Ovary (tissue), 9 donors: ENCODE results near the gene FABP6. TPM values are rescaled to one million over a fixed set of nuclear protein-coding genes. Genes with fewer than 3 reads are reported as not detected.

ENCODE experiments used
- DNase-seq, 5 donors: peaks; one replicate each; pipeline ENCODE4 v3.0.0-alpha.2; 2019 to 2020
- H3K27ac ChIP-seq, 2 donors: fragments of 200-600 bp; one replicate each; pipeline versions ENCODE4 v1.5.1 to v1.8.0; 2019 to 2022
- H3K27me3 ChIP-seq: fragments of 200-600 bp; one replicate; pipeline ENCODE4 v1.8.0; 2022
- H3K36me3 ChIP-seq: fragments of 200-600 bp; sonication (generic); one replicate; pipeline ENCODE4 v1.5.1; 2019
- H3K4me1 ChIP-seq: one replicate; pipeline ENCODE4 v1.8.1; 2013; ENCODE audit warnings: mild to moderate bottlenecking, moderate library complexity; ENCODE audit not compliant: insufficient read depth
- H3K4me3 ChIP-seq: fragments of 200-600 bp; sonication (generic); one replicate; pipeline ENCODE4 v1.5.1; 2017
- H3K9me3 ChIP-seq, 2 donors: fragments of 200-600 bp in 1 of 2; sonication (generic) in 1 of 2; one replicate each; pipeline versions ENCODE4 v1.5.1 to v1.8.1; 2013 to 2019; ENCODE audit warnings: mild to moderate bottlenecking in 1 of 2, moderate library complexity in 1 of 2
- CTCF ChIP-seq, 3 donors: fragments of 450-650 bp in 2 of 3; fragments of 200-600 bp in 1 of 3; IDR thresholded peaks; one replicate each; pipeline versions ENCODE4 v1.5.1 to v1.8.0; 2016 to 2022; ENCODE audit warnings: antibody characterized with exemption in 3 of 3, mild to moderate bottlenecking in 1 of 3
- EP300 ChIP-seq: sonication (generic); formaldehyde crosslinking; IDR thresholded peaks from one replicate; pipeline ENCODE4 v1.6.1; 2017; ENCODE audit warnings: antibody characterized with exemption
- POLR2A ChIP-seq: fragments of 450-650 bp; IDR thresholded peaks from one replicate; pipeline ENCODE4 v1.6.1; 2017; ENCODE audit warnings: antibody characterized with exemption, mild to moderate bottlenecking, moderate library complexity
- WGBS, 3 donors: extraction: QIAGEN DNeasy Blood & Tissue Kit in 1 of 3; methylation state at CpG; one replicate each; pipeline versions ENCODE4 v1.1.5 to v1.1.7; 2013 to 2017; 5-methylcytosine and 5-hydroxymethylcytosine counted together
- intact Hi-C, 4 donors: fragments of 100-400 bp; cut with DNase I; formaldehyde crosslinking; loops; one replicate each; pipeline versions ENCODE4 v1.11.0 to v1.15.1; 2022 to 2023
- polyA plus RNA-seq, 2 donors: library from polyadenylated mRNA; stranded (reverse); fragments of 200-250 nt in 1 of 2; fragments of 350-450 nt in 1 of 2; fragmentation: Illumina TruSeq in 1 of 2; extraction: RNeasy Lipid Tissue Mini Kit (QIAGEN cat#74804) in 1 of 2; gene quantifications; one replicate each; pipeline ENCODE4 v1.2.3, GENCODE V29; 2013 to 2014
- total RNA-seq, 7 donors: library from RNA; depleted of rRNA in 2 of 7; stranded (reverse); fragments of >200 nt in 2 of 7; fragmentation: NEBNext Ultra II Directional in 3 of 7; extraction: Animal tissue kit (Norgen Biotek cat#: 25700) in 3 of 7; gene quantifications; one replicate each; pipeline versions ENCODE4 v1.1.0 to v1.2.4, GENCODE V29; 2016 to 2023
- donor health status: DM: no; HTN: no; CAD: no; lungs with moderate emphysema.
- donor health status: DM: no; HTN: no; CAD: no.
- donor health status: Bipolar disorder and iron deficiency.
- donor health status: DM: yes; HTN: yes; CAD: no.
- donor health status: DM: no; HTN: no; CAD: no.
- donor health status: DM: yes; HTN: yes; CAD: no.

The FABP6 gene
- total and polyA plus RNA-seq, 9 donors: 0.83 to 10.6 (median 2.8) TPM; not detected in 5

GRCh38 chr5:160259341-160259740 lies 30.0 kb downstream of the FABP6 start:
- Histone ChIP-seq H3K4me1 (peaks cover 16% of the 10 kb centered on the region), H3K27ac (no peak overlapping the region), H3K9me3 (no peaks in the 10 kb centered on the region), H3K4me3 (no peak overlapping the region), H3K36me3 (no peaks in the 10 kb centered on the region), H3K27me3 (no peaks in the 10 kb centered on the region)
- no peak for DNase-seq
- 91 to 95% (median 93%) methylated on average over 7 of the region's 7 CpGs for WGBS, 3 donors
- TF ChIP-seq POLR2A: no peak
- no peak for TF ChIP-seq CTCF (IDR thresholded peaks at IDR 0.05)
- no peak for TF ChIP-seq EP300
- intact Hi-C loops: no loop called here

- TF ChIP-seq EP300: no peak
- no peak for TF ChIP-seq CTCF (IDR thresholded peaks at IDR 0.05)
- TF ChIP-seq POLR2A: no peak
- peaks cover 16% of the 10 kb centered on the region for H3K4me1 ChIP-seq
- H3K27ac ChIP-seq: peak overlapping the region in 1 of 2 donors; percentile 22
- H3K36me3 ChIP-seq: no peaks in the 10 kb centered on the region
- no peaks in the 10 kb centered on the region for H3K9me3 ChIP-seq
- 84 to 91% (median 91%) methylated on average over 14 of the region's 14 CpGs for WGBS, 3 donors
- H3K4me3 ChIP-seq: no peak overlapping the region
- intact Hi-C loops: no loop called here
- DNase-seq: peak in 1 of 5 donors; percentile 14
- no peaks in the 10 kb centered on the region for H3K27me3 ChIP-seq
Measured at GRCh38 chr5:160260006-160260775, 30.9 kb downstream of the FABP6 start.

- Histone ChIP-seq H3K27me3 (no peaks in the 10 kb centered on the region), H3K9me3 (no peaks in the 10 kb centered on the region), H3K4me1 (peaks cover 16% of the 10 kb centered on the region), H3K4me3 (no peak overlapping the region), H3K27ac (peak overlapping the region in 1 of 2 donors; percentile 49), H3K36me3 (no peaks in the 10 kb centered on the region)
- TF ChIP-seq EP300 (no peak), CTCF (IDR thresholded peaks at IDR 0.05) (no peak), POLR2A (no peak)
- WGBS, 3 donors: 10 to 33% (median 25%) methylated on average over 22 of the region's 22 CpGs
- DNase-seq: peak; percentile 49 to 75 (median 59)
- intact Hi-C loops: no loop called here
Measured at GRCh38 chr5:160260881-160261815, 31.8 kb downstream of the FABP6 start.

- TF ChIP-seq EP300 (no peak), CTCF (IDR thresholded peaks at IDR 0.05) (no peak)
- no peak overlapping the region for H3K4me3 ChIP-seq
- H3K4me1 ChIP-seq: peaks cover 24% of the 10 kb centered on the region
- H3K36me3 ChIP-seq: no peaks in the 10 kb centered on the region
- intact Hi-C loops: no loop called here
- no peaks in the 10 kb centered on the region for H3K9me3 ChIP-seq
- DNase-seq: no peak
- no peaks in the 10 kb centered on the region for H3K27me3 ChIP-seq
- WGBS, 3 donors: 80 to 84% (median 81%) methylated on average over 16 of the region's 16 CpGs
- H3K27ac ChIP-seq: no peak overlapping the region
Measured at GRCh38 chr5:160262151-160263074, 33.1 kb downstream of the FABP6 start.
